Mononuclear cell (primary cell): ENCODE measurements around the gene AMTN. TPM values are rescaled to one million over a fixed set of nuclear protein-coding genes. Genes with fewer than 3 reads are reported as not detected.
"Not testable (repeated sequence)": the region's sequence is repeated elsewhere in the genome, so short reads cannot be mapped to it uniquely, and the experiment has no call there.

ENCODE experiments used
- H3K27me3 ChIP-seq: 2 replicates; pipeline ENCODE4 v1.6.0; 2011; ENCODE audit warnings: low read length, control low read depth; ENCODE audit not compliant: insufficient read depth
- H3K4me1 ChIP-seq: 2 replicates; pipeline ENCODE4 v1.5.1; 2011; ENCODE audit warnings: mild to moderate bottlenecking, low read length, control low read depth; ENCODE audit not compliant: insufficient read depth
- H3K4me3 ChIP-seq: 2 replicates; pipeline ENCODE4 v1.5.1; 2011; ENCODE audit warnings: mild to moderate bottlenecking, low read length, moderate library complexity
- H3K9me3 ChIP-seq: 2 replicates; pipeline ENCODE4 v1.5.1; 2011; ENCODE audit warnings: low read depth, mild to moderate bottlenecking, control low read depth, low read length
- total RNA-seq: library from RNA; depleted of rRNA; stranded (reverse); fragments of >200 nt; gene quantifications from one replicate; pipeline ENCODE4 v1.2.3, GENCODE V29; 2012

The AMTN gene
- total RNA-seq, 1 donor, result not detected

- Histone ChIP-seq H3K4me1 (no peaks in the 10 kb centered on the region), H3K9me3 (no peaks in the 10 kb centered on the region), H3K4me3 (no peak overlapping the region), H3K27me3 (no peaks in the 10 kb centered on the region)
Measured at GRCh38 chr4:70533211-70533610, 14.8 kb downstream of the AMTN start.

GRCh38 chr4:70533791-70534190 is 15.4 kb downstream of the AMTN start:
- no peaks in the 10 kb centered on the region for H3K4me1 ChIP-seq
- no peaks in the 10 kb centered on the region for H3K9me3 ChIP-seq
- no peak overlapping the region for H3K4me3 ChIP-seq
- H3K27me3 ChIP-seq, result no peaks in the 10 kb centered on the region

GRCh38 chr4:70534886-70535285 is 16.5 kb downstream of the AMTN start:
- H3K4me1 ChIP-seq, H3K4me3 ChIP-seq, H3K27me3 ChIP-seq, H3K9me3 ChIP-seq: not testable (repeated sequence)

GRCh38 chr4:70538869-70539268 is 20.5 kb downstream of the AMTN start:
- H3K9me3 ChIP-seq, result no peaks in the 10 kb centered on the region

GRCh38 chr4:70544279-70544868 is 26.0 kb downstream of the AMTN start:
- no peaks in the 10 kb centered on the region for H3K9me3 ChIP-seq
- H3K4me3 ChIP-seq, result no peak overlapping the region
- no peaks in the 10 kb centered on the region for H3K4me1 ChIP-seq
- H3K27me3 ChIP-seq, result peaks cover 3% of the 10 kb centered on the region

More at GRCh38 chr4:70538869-70539268, 20.5 kb downstream of the AMTN start:
- Histone ChIP-seq H3K4me1 (no peaks in the 10 kb centered on the region), H3K27me3 (no peaks in the 10 kb centered on the region), H3K4me3 (no peak overlapping the region)

- no peaks in the 10 kb centered on the region for H3K27me3 ChIP-seq
- H3K4me3 ChIP-seq, result no peak overlapping the region
- no peaks in the 10 kb centered on the region for H3K9me3 ChIP-seq
- no peaks in the 10 kb centered on the region for H3K4me1 ChIP-seq
Measured at GRCh38 chr4:70556856-70557255, 38.5 kb downstream of the AMTN start.

GRCh38 chr4:70559211-70559830 is 41.0 kb downstream of the AMTN start:
- Histone ChIP-seq H3K4me3 (no peak overlapping the region), H3K9me3 (no peaks in the 10 kb centered on the region), H3K4me1 (no peaks in the 10 kb centered on the region), H3K27me3 (no peaks in the 10 kb centered on the region)

GRCh38 chr4:70559924-70560323 is 41.6 kb downstream of the AMTN start:
- Histone ChIP-seq H3K27me3 (no peaks in the 10 kb centered on the region), H3K9me3 (no peaks in the 10 kb centered on the region), H3K4me3 (no peak overlapping the region), H3K4me1 (no peaks in the 10 kb centered on the region)

- Histone ChIP-seq H3K27me3 (no peaks in the 10 kb centered on the region), H3K9me3 (no peaks in the 10 kb centered on the region), H3K4me1 (no peaks in the 10 kb centered on the region), H3K4me3 (no peak overlapping the region)
Measured at GRCh38 chr4:70564033-70564432, 45.7 kb downstream of the AMTN start.

- H3K4me1 ChIP-seq, result no peaks in the 10 kb centered on the region
- no peaks in the 10 kb centered on the region for H3K9me3 ChIP-seq
- no peaks in the 10 kb centered on the region for H3K27me3 ChIP-seq
- no peak overlapping the region for H3K4me3 ChIP-seq
Measured at GRCh38 chr4:70570796-70571195, 52.4 kb downstream of the AMTN start.

GRCh38 chr4:70571772-70572171 is 53.4 kb downstream of the AMTN start:
- H3K4me1 ChIP-seq, result no peaks in the 10 kb centered on the region
- no peak overlapping the region for H3K4me3 ChIP-seq
- H3K27me3 ChIP-seq, result no peaks in the 10 kb centered on the region
- H3K9me3 ChIP-seq, result no peaks in the 10 kb centered on the region

- no peaks in the 10 kb centered on the region for H3K27me3 ChIP-seq
- H3K4me1 ChIP-seq, result no peaks in the 10 kb centered on the region
- H3K9me3 ChIP-seq, result no peaks in the 10 kb centered on the region
- no peak overlapping the region for H3K4me3 ChIP-seq
Measured at GRCh38 chr4:70575964-70576363, 57.6 kb downstream of the AMTN start.

- Histone ChIP-seq H3K4me3 (no peak overlapping the region), H3K9me3 (no peaks in the 10 kb centered on the region), H3K4me1 (no peaks in the 10 kb centered on the region), H3K27me3 (no peaks in the 10 kb centered on the region)
Measured at GRCh38 chr4:70577220-70577927, 59.0 kb downstream of the AMTN start.

GRCh38 chr4:70581980-70582379 is 63.6 kb downstream of the AMTN start:
- H3K9me3 ChIP-seq, result no peaks in the 10 kb centered on the region
- no peak overlapping the region for H3K4me3 ChIP-seq
- H3K27me3 ChIP-seq, result no peaks in the 10 kb centered on the region
- H3K4me1 ChIP-seq, result no peaks in the 10 kb centered on the region
